Neural cell (in vitro differentiated cells): ENCODE measurements around the gene SACM1L. TPM values are rescaled to one million over a fixed set of nuclear protein-coding genes. Genes with fewer than 3 reads are reported as not detected.
"Not testable (repeated sequence)": the region's sequence is repeated elsewhere in the genome, so short reads cannot be mapped to it uniquely, and the experiment has no call there.

Experiments
- H2AFZ ChIP-seq: fragments of 200-600, 300-800 bp; sonication (generic), shearing (Covaris generic); 2 replicates; pipeline ENCODE4 v1.6.0; 2014; ENCODE audit warnings: low read depth, mild to moderate bottlenecking, antibody characterized with exemption, low read length, moderate library complexity
- H3F3A ChIP-seq: fragments of 200-600 bp; shearing (Covaris generic); 2 replicates; pipeline ENCODE4 v1.6.1; 2016; ENCODE audit warnings: mild to moderate bottlenecking, moderate library complexity, mixed read lengths, antibody characterized with exemption, low read length; ENCODE audit not compliant: insufficient read depth, poor library complexity, severe bottlenecking
- H3K27ac ChIP-seq: fragments of 200-600, 300-800 bp; sonication (generic), shearing (Covaris generic); 2 replicates; pipeline ENCODE4 v1.5.1; 2014; ENCODE audit warnings: mild to moderate bottlenecking, low read length, moderate library complexity
- H3K27me3 ChIP-seq: fragments of 300-800, 200-600 bp; sonication (generic), shearing (Covaris generic); 2 replicates; pipeline ENCODE4 v1.6.0; 2014; ENCODE audit warnings: mild to moderate bottlenecking, low read depth, low read length, moderate library complexity; ENCODE audit not compliant: insufficient read depth
- H3K36me3 ChIP-seq: fragments of 300-800, 200-600 bp; sonication (generic), shearing (Covaris generic); 2 replicates; pipeline ENCODE4 v1.5.1; 2014; ENCODE audit warnings: mild to moderate bottlenecking, antibody characterized with exemption, low read length, moderate library complexity; ENCODE audit not compliant: insufficient read depth
- H3K4me2 ChIP-seq: fragments of 300-800, 200-600 bp; sonication (generic), shearing (Covaris generic); 2 replicates; pipeline ENCODE4 v1.6.0; 2014; ENCODE audit warnings: mild to moderate bottlenecking, low read length
- H3K4me3 ChIP-seq: fragments of 300-800, 200-600 bp; sonication (generic), shearing (Covaris generic); 2 replicates; pipeline ENCODE4 v1.5.1; 2014; ENCODE audit warnings: mild to moderate bottlenecking, low read length, moderate library complexity
- H3K79me2 ChIP-seq: fragments of 200-600 bp; shearing (Covaris generic); replicated peaks from 2 replicates; pipeline ENCODE4 v1.6.0; 2014; ENCODE audit warnings: mild to moderate bottlenecking, low read length, moderate library complexity; ENCODE audit not compliant: insufficient read depth
- H3K9ac ChIP-seq: fragments of 300-800, 200-600 bp; sonication (generic), shearing (Covaris generic); 2 replicates; pipeline ENCODE4 v1.6.1; 2016; ENCODE audit warnings: mild to moderate bottlenecking, low read length, mixed read lengths
- H3K9me2 ChIP-seq: fragments of 200-600 bp; shearing (Covaris generic); 2 replicates; pipeline ENCODE4 v1.6.1; 2016; ENCODE audit warnings: mild to moderate bottlenecking, low read length, mixed read lengths; ENCODE audit not compliant: insufficient read depth
- H3K9me3 ChIP-seq: fragments of 200-600, 300-800 bp; sonication (generic), shearing (Covaris generic); 2 replicates; pipeline ENCODE4 v1.6.1; 2016; ENCODE audit warnings: mild to moderate bottlenecking, mixed run types, low read length, moderate library complexity, mixed read lengths
- H4K20me1 ChIP-seq: fragments of 200-600 bp; shearing (Covaris generic); 2 replicates; pipeline ENCODE4 v1.6.1; 2016; ENCODE audit warnings: mild to moderate bottlenecking, mixed run types; ENCODE audit not compliant: insufficient read depth
- EP300 ChIP-seq: fragments of 450-650 bp; conservative IDR thresholded peaks from 2 replicates; pipeline ENCODE4 v1.6.1; 2014; ENCODE audit warnings: antibody characterized with exemption, mild to moderate bottlenecking, moderate library complexity; ENCODE audit not compliant: poor library complexity, severe bottlenecking
- EZH2 ChIP-seq: fragments of 200-600, 300-800 bp; shearing (Covaris generic), sonication (generic); IDR thresholded peaks from 2 replicates; pipeline ENCODE4 v1.6.1; 2014; ENCODE audit warnings: antibody characterized with exemption, low read length, borderline replicate concordance, mild to moderate bottlenecking; ENCODE audit not compliant: insufficient read depth, poor library complexity, severe bottlenecking
- MXI1 ChIP-seq: fragments of 450-650 bp; conservative IDR thresholded peaks from 2 replicates; pipeline ENCODE4 v1.6.1; 2014; ENCODE audit warnings: antibody characterized with exemption, mild to moderate bottlenecking; ENCODE audit not compliant: poor library complexity, severe bottlenecking
- POLR2AphosphoS5 ChIP-seq: IDR thresholded peaks from 2 replicates; pipeline ENCODE4 v1.6.1; 2012
- RAD21 ChIP-seq: fragments of 450-650 bp; conservative IDR thresholded peaks from 2 replicates; pipeline ENCODE4 v1.6.1; 2014; ENCODE audit warnings: antibody characterized with exemption, mild to moderate bottlenecking, moderate library complexity
- SMC3 ChIP-seq: fragments of 450-650 bp; conservative IDR thresholded peaks from 2 replicates; pipeline ENCODE4 v1.6.1; 2014; ENCODE audit warnings: antibody characterized with exemption, mild to moderate bottlenecking, moderate library complexity; ENCODE audit not compliant: poor library complexity
- TAF1 ChIP-seq: IDR thresholded peaks from 2 replicates; pipeline ENCODE4 v1.6.1; 2012; ENCODE audit warnings: low read depth
- polyA plus RNA-seq: library from polyadenylated mRNA; depleted of rRNA; stranded (reverse); fragments of >200 nt; gene quantifications from 2 replicates; pipeline ENCODE4 v1.2.3, GENCODE V29; 2014
- TF ChIP-seq, protein P1 (sequence below): IDR thresholded peaks from 2 replicates; pipeline ENCODE4 v1.6.1; 2012; ENCODE audit warnings: borderline replicate concordance
- TF ChIP-seq, protein P2 (sequence below): fragments of 450-650 bp; IDR thresholded peaks from 2 replicates; pipeline ENCODE4 v1.5.1; 2014; ENCODE audit warnings: antibody characterized with exemption, mild to moderate bottlenecking, moderate library complexity; ENCODE audit not compliant: poor library complexity, severe bottlenecking

The SACM1L gene
- polyA plus RNA-seq, 1 donor from 2014 or later = 66.2 TPM

GRCh38 chr3:45754461-45754860 lies 65.3 kb downstream of the SACM1L start:
- Histone ChIP-seq H3K9me3 (no peaks in the 10 kb centered on the region), H2AFZ (no peak overlapping the region), H3K36me3 (no peaks in the 10 kb centered on the region), H3K27ac (no peak overlapping the region), H3K4me3 (no peak overlapping the region), H3F3A (no peaks in the 10 kb centered on the region), H3K9ac (no peak overlapping the region), H3K4me2 (no peak overlapping the region), H3K79me2 (no peaks in the 10 kb centered on the region), H4K20me1 (no peaks in the 10 kb centered on the region), H3K9me2 (no peaks in the 10 kb centered on the region), H3K27me3 (no peaks in the 10 kb centered on the region)
- TF ChIP-seq MXI1 (no peak), EZH2 (no peak), SMC3 (no peak), POLR2AphosphoS5 (no peak), TAF1 (no peak), EP300 (no peak), RAD21 (no peak)
- TF ChIP-seq, protein P1, sequence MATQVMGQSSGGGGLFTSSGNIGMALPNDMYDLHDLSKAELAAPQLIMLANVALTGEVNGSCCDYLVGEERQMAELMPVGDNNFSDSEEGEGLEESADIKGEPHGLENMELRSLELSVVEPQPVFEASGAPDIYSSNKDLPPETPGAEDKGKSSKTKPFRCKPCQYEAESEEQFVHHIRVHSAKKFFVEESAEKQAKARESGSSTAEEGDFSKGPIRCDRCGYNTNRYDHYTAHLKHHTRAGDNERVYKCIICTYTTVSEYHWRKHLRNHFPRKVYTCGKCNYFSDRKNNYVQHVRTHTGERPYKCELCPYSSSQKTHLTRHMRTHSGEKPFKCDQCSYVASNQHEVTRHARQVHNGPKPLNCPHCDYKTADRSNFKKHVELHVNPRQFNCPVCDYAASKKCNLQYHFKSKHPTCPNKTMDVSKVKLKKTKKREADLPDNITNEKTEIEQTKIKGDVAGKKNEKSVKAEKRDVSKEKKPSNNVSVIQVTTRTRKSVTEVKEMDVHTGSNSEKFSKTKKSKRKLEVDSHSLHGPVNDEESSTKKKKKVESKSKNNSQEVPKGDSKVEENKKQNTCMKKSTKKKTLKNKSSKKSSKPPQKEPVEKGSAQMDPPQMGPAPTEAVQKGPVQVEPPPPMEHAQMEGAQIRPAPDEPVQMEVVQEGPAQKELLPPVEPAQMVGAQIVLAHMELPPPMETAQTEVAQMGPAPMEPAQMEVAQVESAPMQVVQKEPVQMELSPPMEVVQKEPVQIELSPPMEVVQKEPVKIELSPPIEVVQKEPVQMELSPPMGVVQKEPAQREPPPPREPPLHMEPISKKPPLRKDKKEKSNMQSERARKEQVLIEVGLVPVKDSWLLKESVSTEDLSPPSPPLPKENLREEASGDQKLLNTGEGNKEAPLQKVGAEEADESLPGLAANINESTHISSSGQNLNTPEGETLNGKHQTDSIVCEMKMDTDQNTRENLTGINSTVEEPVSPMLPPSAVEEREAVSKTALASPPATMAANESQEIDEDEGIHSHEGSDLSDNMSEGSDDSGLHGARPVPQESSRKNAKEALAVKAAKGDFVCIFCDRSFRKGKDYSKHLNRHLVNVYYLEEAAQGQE = no peak
- TF ChIP-seq, protein P2, sequence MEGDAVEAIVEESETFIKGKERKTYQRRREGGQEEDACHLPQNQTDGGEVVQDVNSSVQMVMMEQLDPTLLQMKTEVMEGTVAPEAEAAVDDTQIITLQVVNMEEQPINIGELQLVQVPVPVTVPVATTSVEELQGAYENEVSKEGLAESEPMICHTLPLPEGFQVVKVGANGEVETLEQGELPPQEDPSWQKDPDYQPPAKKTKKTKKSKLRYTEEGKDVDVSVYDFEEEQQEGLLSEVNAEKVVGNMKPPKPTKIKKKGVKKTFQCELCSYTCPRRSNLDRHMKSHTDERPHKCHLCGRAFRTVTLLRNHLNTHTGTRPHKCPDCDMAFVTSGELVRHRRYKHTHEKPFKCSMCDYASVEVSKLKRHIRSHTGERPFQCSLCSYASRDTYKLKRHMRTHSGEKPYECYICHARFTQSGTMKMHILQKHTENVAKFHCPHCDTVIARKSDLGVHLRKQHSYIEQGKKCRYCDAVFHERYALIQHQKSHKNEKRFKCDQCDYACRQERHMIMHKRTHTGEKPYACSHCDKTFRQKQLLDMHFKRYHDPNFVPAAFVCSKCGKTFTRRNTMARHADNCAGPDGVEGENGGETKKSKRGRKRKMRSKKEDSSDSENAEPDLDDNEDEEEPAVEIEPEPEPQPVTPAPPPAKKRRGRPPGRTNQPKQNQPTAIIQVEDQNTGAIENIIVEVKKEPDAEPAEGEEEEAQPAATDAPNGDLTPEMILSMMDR = no peak

DNA sequence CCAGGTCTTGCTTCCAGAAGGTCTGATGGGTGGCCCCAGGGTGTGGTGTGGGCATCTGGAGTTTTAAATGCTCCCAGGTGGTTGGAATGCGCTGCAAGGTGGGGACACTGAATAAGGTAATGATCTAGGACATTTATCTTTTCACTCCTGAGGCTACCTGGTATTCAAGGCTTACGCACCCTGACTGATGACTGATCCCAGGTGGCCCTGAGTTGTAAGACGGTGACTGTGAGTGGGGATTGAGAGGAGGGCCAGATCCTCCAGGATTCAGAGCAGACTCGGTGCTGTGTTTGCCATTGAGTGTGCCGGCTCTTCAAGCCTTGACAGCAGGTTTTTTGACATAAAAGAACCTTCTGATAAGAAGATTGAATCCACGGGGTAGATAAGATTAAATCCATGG lies 66.9 kb downstream of the SACM1L start:
- Histone ChIP-seq H2AFZ (no peak overlapping the region), H3K9me2 (no peaks in the 10 kb centered on the region), H3K4me2 (no peak overlapping the region), H3K27ac (no peak overlapping the region), H3K27me3 (no peaks in the 10 kb centered on the region), H3K9ac (no peak overlapping the region), H3K79me2 (no peaks in the 10 kb centered on the region), H3F3A (no peaks in the 10 kb centered on the region), H3K4me3 (no peak overlapping the region), H3K9me3 (no peaks in the 10 kb centered on the region), H4K20me1 (no peaks in the 10 kb centered on the region), H3K36me3 (no peaks in the 10 kb centered on the region)
- TF ChIP-seq, protein P2 = no peak
- TF ChIP-seq POLR2AphosphoS5 (no peak), EP300 (no peak), RAD21 (no peak), EZH2 (no peak)

DNA sequence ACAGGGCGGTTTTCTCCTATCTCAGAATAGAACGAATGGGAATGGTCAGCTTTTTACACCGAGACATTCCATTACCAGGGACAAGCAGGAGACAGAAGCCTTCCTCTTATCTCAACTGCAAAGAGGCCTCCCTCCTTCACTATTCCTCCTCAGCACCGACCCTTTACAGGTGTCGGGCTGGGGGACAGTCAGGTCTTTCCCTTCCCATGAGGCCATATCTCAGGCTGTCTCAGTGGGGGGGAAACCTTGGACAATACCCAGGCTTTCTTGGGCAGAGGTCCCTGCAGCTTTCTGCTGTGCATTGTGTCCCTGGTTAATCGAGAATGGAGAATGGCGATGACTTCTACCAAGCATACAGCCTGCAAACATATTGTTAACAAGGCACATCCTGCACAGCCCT lies 67.9 kb downstream of the SACM1L start:
- H3K4me2 ChIP-seq = not testable (repeated sequence)

More for the DNA sequence above, 67.9 kb downstream of the SACM1L start:
- not testable (repeated sequence) for H3K9me3 ChIP-seq, H3K79me2 ChIP-seq, H3K4me3 ChIP-seq, H3K9ac ChIP-seq, H3F3A ChIP-seq, H4K20me1 ChIP-seq, H3K27ac ChIP-seq, H3K9me2 ChIP-seq, H2AFZ ChIP-seq, H3K36me3 ChIP-seq, H3K27me3 ChIP-seq
